T-helper 2 cell (primary cell): Measurements from ENCODE around the gene UQCRC2.
A peak's percentile ranks its signal among the peaks of the same experiment; 100 is the strongest.
"Not testable (repeated sequence)": the region's sequence is repeated elsewhere in the genome, so short reads cannot be mapped to it uniquely, and the experiment has no call there.

Experiments used
- DNase-seq, 5 experiments: peaks; one replicate each; pipeline versions ENCODE4 v3.0.0 to v3.0.0-alpha.2; 2012 to 2022
- total RNA-seq, 2 donors: gene quantifications; one replicate each; lab custom pipeline; 2026; lab: John Stamatoyannopoulos, UW

UQCRC2 gene
- 112 to 127 reads per million in 2 donors for total RNA-seq

DNA sequence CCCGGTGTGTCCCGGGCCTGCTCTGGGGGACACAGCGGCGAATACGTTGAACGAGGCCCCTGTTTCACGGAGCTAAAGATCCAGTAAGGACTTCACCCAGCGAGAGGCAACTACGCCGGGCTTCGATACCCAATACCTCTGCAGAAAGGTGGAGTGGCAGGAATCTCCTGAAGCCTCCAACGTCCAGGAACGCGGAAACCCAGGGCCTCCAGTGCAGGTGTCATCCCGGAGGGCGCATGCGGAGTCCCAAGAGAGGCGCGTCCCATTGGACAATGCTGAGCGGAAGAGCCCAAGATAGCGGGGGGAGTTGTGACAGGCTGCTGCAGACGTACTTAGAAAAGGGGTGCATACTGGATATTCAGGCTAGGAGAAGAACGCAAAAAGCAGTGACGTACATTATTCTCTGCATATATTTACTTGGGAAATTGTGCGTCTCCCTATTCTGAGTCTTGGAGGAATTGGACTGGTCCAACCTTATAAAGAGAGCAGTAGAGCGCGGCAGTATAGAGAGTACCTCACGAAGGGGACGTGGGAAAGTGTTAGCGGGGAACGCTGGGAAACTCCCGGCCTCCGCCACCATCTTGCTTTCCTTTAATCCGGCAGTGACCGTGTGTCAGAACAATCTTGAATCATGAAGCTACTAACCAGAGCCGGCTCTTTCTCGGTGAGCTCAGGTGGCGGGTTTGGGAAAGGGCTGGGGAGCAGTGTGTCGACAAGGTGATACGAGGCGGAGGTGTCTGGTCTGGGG, at the start of gene UQCRC2:
UQCRC2 (plus strand) TSS at position 569 of the 748 bp plus-strand sequence; CDS start at position 632, 63 bp downstream.
- DNase-seq = peak; percentile 69 to 94 (median 85)

DNA sequence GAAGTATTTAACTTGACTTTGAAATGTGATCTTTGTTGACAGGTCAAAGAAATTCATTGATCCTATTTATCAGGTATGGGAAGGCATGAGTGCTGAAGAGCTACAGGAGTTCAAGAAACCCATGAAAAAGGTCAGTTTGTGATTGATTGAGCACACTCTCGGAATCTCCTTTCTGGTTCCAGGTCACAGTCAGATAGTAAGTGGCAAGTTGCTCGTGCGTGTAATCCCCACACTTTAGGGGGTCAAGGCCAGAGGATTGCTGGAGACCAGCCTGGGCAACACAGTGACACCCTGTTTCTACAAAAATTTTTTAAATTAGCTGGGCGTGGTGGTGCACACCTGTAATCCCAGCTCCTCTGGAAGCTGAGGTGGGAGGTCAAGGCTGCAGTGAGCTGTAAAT, 20.5 kb upstream of the UQCRC2 start:
- DNase-seq = not testable (repeated sequence)

DNA sequence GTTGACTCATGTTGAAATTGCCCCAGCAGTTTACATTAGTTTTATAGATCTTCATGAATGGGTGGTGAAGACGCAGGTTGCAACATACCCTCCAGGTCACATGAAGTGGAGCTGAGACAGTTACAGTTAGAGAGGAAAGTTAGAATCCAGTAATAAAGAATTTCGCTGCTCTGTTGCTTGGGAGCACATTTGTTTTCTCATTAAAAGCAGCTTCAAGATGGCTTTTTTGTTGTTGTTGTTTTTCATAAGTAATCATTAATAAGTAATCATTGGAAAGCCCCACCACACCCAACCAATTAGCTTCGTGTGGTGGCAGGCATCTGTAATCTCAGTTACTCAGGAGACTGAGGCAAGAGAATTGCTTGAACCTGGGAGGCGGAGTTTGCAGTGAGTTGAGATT, 19.8 kb upstream of the UQCRC2 start:
- DNase-seq = not testable (repeated sequence)

GRCh38 chr16:21933790-21934189, 19.4 kb upstream of the UQCRC2 start:
- DNase-seq = not testable (repeated sequence)

GRCh38 chr16:21936216-21936615, 16.9 kb upstream of the UQCRC2 start:
- not testable (repeated sequence) for DNase-seq

DNA sequence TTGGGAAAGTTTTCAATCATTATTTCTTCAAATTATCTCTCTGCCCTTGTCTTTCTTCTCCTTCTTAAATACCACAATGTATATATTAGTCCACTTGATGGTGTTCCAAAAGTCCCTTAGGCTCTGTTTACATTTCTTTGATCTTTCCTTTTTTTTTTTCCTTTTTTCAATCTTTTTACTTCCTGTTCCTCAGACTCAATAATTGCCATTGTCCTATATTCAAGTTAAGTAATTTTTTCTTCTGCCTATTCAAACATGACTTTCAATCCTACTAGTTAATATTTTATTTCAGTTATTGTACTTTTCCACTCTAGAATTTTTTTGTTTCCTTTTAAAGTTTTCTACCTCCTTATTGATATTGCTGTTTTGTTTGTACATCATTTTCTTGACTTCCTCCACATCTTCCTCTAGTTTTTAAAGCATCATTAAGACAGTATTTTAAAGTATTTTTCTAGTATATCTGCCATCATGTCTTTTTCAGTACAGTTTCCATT, 15.8 kb upstream of the UQCRC2 start:
- no peak for DNase-seq

DNA sequence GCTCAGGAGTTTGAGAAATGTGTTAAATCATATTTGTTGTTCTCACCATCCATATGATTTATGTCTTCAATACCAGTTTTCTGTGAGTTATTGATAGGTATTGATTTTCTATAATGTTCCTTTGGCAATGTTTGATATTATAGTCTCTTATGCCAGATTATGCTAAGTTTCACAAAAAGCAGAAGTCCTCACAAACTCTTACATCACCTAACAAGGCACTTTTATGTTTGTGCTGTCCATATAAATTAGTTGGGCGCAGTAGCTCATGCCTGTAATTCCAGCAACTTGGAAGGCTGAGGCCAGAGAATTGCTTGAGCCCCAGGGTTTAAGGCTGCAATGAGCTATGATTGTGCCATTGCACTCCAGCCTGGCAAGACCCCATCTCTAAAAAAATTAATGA, 12.6 kb upstream of the UQCRC2 start:
- DNase-seq = no peak

DNA sequence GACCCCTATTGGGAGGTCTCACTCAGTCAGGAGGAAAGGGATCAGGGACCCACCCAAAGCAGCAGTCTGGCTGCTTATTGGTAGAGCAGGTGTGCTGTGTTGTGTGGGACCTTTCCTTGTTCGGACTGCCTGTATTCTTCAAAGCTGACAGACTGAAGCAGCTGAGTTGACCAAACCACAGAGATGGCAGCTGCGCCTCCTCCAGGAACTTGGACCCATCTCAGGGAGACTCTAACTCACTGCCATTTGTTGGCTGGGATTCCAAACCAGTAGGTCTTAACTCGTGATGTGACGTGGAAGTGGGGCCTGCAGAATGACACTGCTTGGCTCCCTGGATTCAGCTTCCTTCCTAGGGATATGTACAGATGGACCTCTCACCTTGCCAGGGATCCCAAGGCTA, 9.6 kb upstream of the UQCRC2 start:
- DNase-seq = no peak

DNA sequence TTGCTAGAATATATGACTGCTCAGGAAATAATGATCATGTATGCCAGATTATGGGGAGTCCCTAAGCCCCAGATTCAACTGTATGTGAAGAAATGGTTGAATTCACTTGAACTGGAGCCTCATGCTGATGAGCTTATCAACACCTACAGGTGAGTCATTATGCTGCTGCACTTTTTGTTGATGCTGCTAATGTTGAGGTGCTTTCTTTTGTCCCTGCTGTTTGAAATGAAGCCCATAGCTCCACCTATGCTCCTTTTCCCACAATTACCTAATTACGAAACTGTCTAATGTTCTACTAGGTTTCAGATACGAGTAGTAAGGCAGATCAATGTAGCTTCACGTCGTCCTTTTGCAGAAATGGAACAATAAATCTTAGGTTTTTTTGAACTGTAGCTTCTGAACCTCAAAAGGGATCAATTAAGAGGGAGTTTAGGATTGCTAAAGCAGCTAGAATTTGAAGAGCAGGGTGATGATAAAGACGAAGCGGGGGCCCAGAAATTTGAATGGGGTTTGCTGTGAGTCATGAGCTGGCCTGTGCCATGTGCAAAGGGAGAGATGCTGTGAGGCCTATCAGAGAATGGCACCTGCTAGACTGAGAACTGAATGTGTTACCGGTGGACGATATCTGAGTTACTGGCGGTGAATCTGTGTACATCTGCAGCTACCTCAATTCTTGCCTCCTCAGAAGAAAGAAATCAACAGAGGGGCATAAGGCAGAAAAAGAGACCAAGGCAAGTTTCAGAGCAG, 6.1 kb upstream of the UQCRC2 start:
- DNase-seq = peak in 2 of 5 experiments; percentile 5 to 52

- DNase-seq = no peak
Observed at GRCh38 chr16:21949713-21950260, 3.4 kb upstream of the UQCRC2 start.

DNA sequence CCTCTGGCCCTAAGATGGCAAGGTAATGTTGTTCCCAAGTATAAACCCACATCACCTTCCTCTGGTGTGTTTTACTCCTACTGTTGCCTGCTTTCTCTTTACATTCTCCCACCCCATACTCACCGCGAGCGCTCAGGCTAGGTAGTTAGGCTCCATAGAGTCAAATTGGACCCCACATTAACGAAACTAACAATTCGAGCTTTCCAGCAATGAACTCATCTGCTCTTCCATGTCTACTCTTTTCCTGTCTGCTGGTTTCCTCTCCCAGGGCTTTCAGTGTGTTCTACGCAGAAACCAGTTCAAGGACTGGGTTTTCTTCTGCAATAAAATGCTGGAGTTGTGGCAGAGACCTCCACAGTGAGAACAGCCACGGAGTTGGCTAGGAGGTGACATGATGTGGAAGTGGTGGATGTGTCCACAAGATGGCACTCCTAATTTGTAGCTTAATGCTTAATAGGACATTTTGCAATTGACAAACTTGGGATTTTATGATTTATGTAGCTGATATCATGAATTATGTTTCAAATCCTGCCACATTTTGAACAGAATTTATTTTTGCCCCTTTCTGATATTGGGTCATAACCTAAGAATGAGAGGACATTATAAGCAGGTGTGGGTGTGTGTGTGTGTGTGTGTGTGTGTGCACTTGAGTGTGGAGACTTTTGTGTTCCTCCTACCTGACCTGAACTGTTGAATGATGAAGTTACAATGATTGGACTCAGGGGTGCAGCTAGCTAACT, 2.2 kb upstream of the UQCRC2 start:
- DNase-seq = peak in 1 of 5 experiments; percentile 62

DNA sequence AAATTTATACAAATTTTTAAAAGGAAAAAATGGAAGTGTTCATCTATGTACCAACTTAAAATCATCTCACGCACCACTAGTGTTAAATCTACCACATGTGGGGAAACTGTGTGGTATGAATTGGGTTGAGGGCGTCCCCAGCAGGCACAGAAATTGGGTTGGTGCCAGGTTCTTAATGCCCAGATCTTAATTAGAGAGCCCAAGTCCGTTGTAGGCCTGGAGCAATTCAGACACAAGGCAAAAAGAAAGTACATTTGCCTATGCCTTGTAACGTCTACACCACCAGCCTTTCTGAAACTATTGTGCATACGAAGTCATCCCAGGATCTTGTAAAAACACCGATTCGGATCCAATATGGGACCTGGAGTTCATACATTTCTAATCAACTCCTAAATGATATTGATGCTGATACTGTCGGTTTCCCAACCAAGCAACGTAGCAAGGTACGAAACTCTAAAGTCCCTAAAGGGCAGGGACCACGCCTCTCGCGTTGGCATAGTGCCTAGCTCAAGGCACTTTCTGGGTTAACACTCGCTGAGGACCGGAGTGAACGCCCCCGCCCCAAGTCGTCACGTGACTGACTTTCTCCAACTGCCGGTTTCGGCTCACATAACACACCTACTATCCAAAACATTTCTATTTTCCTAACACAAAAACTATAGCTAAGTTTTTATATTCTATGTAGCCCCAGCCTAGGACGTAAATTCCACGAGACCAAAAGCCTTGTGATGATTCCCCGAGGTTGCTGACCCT, 945 bp upstream of the UQCRC2 start:
- DNase-seq = peak; percentile 56 to 89 (median 70)

DNA sequence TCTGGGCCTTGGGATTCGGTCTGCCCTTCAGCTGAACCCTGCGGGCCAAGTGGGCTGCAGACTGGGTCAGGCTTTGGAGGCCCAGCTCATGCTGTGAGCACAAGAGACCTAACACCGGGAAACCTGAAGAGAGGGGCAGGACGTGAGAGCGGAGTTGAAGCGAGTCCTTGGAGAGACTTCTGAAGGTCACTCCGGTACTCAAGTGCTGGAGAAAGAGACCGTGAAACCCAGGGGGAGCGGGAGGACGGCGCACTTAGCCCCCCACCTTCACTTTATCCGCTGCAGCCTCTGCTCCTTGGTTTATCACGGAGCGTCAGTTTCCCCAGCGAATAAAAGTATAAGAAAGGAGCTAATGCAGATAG, 361 bp downstream of the UQCRC2 start:
- no peak for DNase-seq

GRCh38 chr16:21957714-21958346, 4.7 kb downstream of the UQCRC2 start:
- DNase-seq = no peak

DNA sequence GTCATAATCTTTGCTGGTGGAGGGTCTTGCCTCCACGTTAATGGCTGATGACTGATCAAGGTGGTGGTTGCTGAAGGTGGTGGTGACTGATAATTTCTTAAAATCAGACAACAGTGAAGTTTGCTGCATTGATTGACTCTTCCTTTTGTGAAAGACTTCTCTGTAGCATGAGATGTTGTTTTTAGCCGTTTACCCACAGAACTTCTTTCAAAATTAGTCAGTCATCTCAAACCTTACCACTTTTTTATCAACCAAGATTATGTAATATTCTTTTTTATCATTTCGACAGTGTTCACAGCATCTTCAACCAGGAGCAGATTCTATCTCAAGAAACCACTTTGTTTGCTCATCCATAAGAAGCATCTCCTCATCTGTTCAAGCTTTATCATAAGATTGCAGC, 5.9 kb downstream of the UQCRC2 start:
- peak in 1 of 5 experiments; percentile 92 for DNase-seq

DNA sequence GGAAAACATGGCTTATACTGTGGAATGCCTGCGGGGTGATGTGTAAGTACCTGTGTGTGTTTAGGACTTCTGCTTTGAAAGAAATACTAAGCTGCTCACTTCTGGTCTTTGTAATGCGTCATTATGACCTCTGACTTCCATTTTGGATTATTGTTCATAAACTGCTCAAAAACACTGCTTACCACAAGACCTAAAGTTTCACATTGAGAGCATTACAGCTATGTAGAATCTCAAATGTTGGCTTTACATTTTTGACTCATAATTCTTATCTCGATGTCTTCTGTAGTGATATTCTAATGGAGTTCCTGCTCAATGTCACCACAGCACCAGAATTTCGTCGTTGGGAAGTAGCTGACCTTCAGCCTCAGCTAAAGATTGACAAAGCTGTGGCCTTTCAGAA, 9.3 kb downstream of the UQCRC2 start:
- peak in 1 of 5 experiments; percentile 76 for DNase-seq

DNA sequence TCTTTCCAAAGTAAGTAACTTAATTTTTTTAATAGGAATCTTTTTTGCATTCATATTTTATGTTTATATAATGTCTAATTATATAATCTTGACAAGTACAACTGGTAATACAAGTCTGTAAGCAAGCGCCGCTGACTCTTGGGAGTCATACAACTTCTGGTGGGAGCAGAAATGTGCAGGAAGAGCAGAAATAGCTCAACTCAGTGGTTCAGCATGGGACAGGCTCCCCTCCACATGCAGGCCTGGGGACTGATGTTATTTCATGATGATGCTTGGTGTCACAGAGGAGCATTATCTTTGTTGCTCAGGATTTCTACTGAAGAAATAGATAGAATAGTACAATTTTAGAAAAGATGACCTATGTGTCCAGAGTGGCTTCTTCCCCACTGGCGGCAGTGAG, 10.7 kb downstream of the UQCRC2 start:
- DNase-seq = no peak

- no peak for DNase-seq
Observed at GRCh38 chr16:21964353-21964752, 11.2 kb downstream of the UQCRC2 start.

- no peak for DNase-seq
Observed at GRCh38 chr16:21971856-21972255, 18.7 kb downstream of the UQCRC2 start.

- no peak for DNase-seq
Observed at GRCh38 chr16:21973945-21974344, 20.8 kb downstream of the UQCRC2 start.

DNA sequence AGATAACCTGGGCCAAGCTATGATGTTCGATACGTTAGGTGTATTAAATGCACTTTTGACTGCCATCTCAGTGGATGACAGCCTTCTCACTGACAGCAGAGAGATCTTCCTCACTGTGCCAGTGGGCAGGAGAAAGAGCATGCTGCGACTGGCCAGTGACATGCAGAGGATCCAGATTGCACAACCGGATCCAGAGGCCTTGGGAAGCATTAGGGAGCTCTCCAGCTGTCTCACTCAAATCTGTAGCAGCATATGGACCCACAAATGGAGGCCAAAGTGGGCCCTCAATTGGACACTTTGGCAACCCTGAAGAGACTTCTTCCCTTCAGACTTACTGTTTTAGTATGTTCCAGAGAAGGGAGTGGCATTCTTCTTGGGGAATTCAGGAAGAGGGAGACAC, 26.9 kb downstream of the UQCRC2 start:
- no peak for DNase-seq

DNA sequence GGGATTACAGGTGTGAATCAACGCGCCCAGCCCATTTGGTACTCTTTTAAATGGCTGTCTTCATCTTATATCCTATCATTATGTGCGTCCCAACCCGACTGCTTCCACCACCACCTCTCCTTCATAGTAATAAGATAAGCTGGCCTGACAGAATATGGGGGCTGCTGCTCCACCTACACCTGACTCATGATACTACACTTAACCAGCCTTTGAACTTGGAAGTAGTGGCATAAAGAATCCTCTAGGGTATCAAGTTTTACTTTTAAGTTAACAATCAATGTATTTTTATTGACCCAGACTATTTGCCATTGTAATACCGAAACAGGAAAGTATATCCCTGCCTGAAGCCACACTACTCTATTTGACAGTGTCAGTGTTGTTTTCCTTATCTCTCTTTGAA, 28.9 kb downstream of the UQCRC2 start:
- DNase-seq = no peak
